SW 1271 (cell line): ENCODE measurements around the gene CCSAP.
"Not testable (repeated sequence)": the region's sequence is repeated elsewhere in the genome, so short reads cannot be mapped to it uniquely, and the experiment has no call there.

Source experiments
- DNase-seq, 2 experiments: peaks; one replicate each; lab custom pipeline; 2025; lab: John Stamatoyannopoulos, UW

Gene CCSAP

DNA sequence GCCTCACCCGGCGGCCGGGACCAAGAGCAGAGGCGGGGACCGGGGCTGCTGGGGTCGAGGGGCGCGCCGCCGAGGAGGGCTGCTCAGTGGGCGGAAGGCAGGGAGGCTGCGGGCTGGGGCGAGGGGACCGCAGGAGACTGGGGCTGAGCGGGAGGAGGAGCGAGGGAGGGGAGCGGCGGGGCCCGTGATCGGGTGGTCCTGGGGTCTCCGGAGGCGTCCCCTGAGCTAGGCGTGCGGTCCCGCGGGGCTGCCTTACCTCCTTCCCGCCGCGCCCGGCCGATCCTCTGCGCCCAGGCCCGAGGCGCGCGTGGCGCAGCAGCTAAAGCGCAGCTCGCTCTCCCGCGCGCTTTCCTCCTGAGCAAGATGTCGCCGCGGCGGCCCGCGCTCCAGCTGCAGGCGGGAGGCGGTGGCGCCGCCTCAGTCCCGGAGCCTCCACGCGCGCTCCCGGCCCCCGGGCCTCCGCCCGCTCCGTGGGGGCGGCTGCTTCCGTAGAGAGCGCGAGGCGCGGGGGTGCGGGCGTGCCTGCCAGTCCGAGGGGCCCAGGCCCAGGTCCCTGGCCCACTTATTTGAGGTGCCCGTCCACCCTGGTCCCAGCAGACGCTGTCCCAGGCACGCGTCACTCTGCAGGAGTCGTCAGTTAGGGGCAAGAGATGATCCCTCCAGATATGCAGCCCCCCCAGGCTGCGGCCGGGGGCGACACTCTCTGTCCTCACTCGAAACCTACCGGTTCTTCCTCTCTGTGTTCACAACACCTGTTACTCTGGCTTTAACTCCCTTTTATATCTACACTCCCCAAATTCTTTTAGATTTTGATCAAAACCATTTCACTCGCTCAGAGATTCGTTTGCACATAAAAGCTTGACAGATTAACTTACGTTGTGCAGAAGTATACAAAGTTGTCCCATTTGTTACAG is at the start of gene CCSAP:
CCSAP (minus strand) TSS at position 392 of the 914 bp plus-strand sequence. CDS start 582 bp downstream, outside the sequence.
- no peak for DNase-seq

DNA sequence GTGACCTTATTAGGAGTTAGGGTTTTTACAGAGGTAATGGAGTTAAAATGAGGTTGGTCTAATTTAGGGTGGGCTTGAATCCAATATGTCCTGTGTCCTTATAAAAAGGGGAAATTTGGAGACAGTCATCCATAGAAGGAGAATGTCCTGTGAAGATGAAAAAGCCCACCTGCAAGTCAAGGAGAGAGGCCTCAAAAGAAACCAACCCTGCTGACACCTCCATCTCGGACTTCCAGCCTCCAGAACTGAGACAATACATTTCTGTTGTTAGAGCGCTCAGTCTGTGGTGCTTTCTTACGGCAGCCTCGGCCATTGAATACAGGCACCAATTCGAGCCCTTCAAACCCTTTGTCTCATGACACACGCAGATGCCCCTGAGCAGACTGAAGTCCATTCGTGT is 47.3 kb upstream of the CCSAP start:
- DNase-seq: no peak

GRCh38 chr1:229388897-229389580 is 46.2 kb upstream of the CCSAP start:
- DNase-seq: no peak

- DNase-seq: no peak
These were observed 43.1 kb upstream of the CCSAP start for GRCh38 chr1:229385853-229386456.

- no peak for DNase-seq
These were observed 42.0 kb upstream of the CCSAP start for GRCh38 chr1:229384822-229385221.

- no peak for DNase-seq
These were observed 41.1 kb upstream of the CCSAP start for GRCh38 chr1:229383961-229384360.

- DNase-seq: no peak
These were observed 40.3 kb upstream of the CCSAP start for GRCh38 chr1:229383188-229383587.

DNA sequence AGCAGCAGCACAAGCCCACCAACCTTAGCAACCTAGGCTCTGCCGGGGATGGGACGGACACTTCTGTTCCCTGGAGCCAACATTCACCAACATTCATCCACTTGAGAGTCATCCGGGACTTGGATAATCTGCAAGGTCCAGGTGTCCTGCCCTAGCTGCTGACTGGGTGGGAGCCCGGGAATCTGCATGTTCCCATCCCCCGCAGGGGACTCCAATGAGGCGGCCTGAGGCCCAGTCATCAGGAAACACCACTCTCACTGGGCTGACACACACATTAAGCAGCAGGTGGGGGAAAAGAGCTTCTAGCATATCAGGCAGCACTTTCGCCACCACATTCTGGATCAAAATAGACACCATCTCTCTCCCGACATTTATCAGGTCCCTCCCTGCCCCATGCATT is 38.4 kb upstream of the CCSAP start:
- DNase-seq: no peak

DNA sequence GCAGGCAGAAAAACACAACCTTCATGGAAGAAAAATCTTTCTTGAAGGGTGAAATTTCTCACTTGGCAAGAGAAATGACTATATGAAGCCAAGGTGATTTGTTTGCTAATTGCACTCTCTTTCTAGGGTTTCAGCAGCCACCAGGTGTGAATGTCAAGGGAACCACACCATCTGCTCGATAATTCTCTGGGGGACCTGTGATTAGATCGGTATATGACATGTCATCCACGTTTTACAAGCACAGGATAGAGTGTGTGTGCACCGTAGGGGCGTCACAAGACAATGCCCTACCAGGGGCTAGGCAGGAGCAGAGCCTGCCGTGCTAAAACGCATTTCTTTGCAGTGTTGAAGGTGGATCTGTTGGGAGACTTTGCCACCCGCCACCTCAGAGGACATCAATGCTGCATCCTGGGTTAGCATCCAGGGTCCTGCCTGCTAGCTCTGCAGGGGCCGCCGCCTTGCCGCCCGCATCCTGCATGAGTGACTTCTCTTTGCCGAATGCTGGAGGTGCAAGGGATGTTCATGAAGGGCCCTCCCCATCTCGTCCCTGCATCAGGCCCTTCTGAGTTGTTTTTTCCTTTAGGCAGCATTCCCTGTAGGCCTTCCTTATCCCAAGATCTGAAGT is 37.8 kb upstream of the CCSAP start:
- no peak for DNase-seq

DNA sequence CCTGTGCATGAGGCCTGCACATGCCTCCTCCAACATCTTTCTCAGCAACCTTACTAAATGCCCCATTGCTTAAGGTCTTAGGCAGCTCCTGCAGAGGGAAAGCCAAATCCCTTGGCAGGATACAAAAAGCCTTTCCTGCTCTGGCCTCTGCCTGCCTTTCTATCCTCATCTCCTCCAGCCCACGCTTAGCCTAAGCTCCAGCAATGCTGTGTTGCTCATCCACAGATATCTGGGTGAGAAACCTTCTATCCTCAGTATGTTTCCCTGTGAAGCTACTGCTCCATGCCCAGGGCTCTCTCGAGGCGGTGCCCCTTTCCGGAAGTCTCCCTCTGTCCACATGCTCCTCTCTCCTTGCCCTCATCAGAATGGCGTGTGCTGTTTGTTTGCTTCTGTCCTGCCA is 37.0 kb upstream of the CCSAP start:
- DNase-seq: no peak

DNA sequence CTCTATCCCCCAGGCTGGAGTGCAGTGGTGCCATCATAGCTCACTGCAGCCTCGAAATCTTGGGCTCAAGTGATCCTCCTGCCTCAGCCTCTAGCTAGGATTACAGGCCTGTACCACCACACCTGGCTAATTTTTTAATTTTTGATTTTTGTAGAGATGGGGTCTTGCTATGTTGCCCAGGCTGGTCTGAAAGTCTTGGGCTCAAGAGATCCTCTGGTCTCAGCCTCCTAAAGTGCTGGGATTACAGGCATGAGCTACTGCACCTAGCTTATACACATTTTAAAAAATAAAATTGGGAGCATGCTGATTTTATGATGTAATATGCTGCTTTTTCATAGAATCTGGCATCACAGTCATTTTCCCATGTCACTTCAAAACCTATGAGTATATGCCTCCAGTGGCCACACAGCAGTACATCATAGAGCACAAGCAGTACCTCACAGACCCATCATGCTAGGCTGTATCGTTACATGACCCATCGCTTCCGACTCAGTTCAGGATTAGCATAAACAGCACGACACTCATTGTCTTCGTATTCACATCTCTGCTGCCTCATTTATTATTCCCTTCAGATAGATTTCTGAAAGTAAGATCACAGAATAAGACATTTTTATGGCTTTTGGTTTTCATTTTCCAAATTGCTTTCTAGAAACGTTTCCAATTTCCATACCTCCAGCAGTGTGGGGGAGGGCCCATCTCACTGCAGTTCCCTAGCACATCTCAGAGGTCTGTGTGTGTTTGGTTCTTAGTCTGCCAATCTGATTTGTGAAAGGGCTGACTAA is 35.9 kb upstream of the CCSAP start:
- DNase-seq: no peak

DNA sequence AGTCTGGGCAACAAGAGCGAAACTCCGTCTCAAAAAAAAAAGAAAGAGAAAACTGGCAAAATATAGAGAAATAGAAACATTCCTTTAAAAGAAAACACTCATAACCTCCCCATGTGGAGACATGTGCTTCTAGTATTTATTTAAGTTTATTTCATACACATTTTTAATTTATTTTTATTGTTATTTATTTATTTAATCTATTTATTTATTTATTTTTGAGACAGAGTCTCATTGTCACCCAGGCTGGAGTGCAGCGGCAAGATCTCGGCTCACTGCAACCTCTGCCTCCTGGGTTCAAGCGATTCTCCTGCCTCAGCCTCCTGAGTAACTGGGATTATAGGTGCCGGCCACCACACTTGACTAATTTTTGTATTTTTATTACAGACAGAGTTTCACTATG is 35.2 kb upstream of the CCSAP start:
- DNase-seq: not testable (repeated sequence)

DNA sequence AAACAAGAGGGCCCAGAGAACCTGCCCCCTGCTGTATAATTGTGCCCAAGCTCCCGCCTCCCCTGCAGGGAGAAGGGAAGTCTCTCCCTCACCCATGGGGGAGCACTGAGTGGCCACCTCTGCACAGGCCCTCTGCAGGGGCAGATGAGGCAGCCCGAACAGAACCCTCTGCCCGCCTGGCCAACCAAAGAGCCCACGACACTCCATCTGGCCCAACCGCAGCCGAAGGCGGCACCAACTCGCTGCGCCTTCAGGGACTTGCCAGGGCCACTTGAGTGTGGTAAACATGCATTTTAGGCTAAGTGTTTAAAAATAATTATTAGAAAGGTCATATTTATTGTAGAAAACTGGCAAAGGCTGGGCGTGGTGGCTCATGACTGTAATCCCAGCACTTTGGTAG is 34.6 kb upstream of the CCSAP start:
- DNase-seq: no peak

- no peak for DNase-seq
These were observed 33.7 kb upstream of the CCSAP start for GRCh38 chr1:229376521-229376920.

- no peak for DNase-seq
These were observed 31.6 kb upstream of the CCSAP start for GRCh38 chr1:229374485-229374884.

DNA sequence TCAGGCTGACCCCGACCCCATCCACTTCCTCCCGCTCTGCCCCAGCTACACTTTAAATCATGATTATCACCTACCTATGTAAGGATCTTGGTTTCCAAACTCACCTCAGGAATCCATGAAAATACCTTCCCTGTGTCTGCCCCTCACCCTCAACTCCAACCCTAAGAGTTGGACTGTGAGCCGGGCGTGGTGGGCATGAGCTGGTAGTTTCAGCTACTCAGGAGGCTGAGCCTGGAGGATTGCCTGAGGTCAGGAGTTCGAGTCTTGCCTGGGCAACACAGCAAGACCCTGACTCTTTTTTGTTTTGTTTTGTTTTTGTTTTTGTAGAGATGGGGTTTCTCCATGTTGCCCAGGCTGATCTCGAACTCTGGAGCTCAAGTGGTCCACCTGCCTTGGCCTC is 30.5 kb upstream of the CCSAP start:
- DNase-seq: no peak

DNA sequence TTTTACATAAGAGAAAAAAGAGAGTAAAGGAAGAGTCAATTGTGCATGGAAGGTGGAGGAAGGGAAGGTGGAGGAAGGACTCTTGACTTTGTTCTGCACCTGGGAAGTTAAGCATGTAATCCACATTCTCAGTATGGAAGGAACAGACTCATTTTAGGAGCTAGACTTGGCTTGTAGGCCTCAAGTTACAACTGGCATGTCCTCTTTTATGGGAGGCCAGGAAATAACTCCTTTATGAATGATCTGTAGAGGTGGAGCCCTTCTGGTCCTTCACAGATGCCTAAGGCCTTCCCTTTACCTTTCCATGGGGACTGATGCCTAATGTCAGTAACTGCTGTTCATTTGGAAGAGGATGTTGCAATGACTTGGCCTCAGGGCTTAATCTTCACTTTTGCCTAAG is 29.4 kb upstream of the CCSAP start:
- DNase-seq: no peak

DNA sequence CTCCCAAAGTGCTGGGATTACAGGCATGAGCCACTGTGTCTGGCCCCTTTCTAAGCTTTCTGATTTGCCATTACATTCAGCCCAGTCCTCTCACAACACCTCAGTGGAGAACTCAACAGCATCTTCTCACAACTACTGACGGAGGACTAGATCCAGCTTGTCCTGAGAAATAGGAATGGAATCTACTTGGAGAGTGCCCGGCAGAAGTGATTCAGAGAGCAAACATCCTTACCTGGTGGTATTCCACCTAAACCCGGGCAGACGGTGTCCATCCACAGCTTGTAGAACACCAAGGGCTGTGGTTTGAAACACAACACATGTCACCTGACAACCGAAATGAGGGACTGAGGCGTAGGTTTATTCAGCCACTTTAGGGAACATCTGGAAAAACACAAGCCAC is 28.8 kb upstream of the CCSAP start:
- no peak for DNase-seq

DNA sequence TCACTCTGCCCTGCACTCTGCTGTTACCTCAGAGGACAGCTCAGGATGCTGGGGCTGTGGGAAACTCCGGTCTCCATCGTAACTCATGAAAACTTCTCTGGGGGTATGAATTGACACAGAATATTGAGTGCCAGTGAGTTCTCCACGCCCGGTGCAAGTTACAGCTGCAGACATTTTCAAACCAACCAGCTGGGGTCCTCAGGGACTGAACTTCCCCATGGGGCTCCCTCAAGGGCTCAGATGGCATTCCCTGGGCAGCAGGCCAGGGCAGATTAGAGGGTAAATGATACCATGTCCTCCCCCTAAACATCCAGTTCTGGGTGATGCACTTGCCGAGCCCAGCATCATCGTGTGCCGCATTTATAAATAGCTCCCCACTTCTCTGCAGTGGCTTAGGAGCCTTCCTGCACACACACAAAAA is 27.8 kb upstream of the CCSAP start:
- DNase-seq: no peak

GRCh38 chr1:229368347-229368746 is 25.5 kb upstream of the CCSAP start:
- no peak for DNase-seq

- DNase-seq: no peak
These were observed 22.7 kb upstream of the CCSAP start for GRCh38 chr1:229365569-229365968.
